Vagina (tissue), 2 donors: ENCODE results near the gene S1PR3. TPM values are rescaled to one million over a fixed set of nuclear protein-coding genes. Genes with fewer than 3 reads are reported as not detected.

Source experiments
- DNase-seq, 2 donors: peaks; one replicate each; pipeline ENCODE4 v3.0.0-alpha.2; 2017; ENCODE audit errors: extremely low spot score in 2 of 2
- H3K27ac ChIP-seq: fragments of 200-600 bp; sonication (generic); one replicate; pipeline ENCODE4 v1.5.1; 2019
- H3K27me3 ChIP-seq: fragments of 200-600 bp; sonication (generic); one replicate; pipeline ENCODE4 v1.5.1; 2019
- H3K36me3 ChIP-seq, 2 donors: fragments of 200-600 bp; sonication (generic); one replicate each; pipeline ENCODE4 v1.5.1; 2017 to 2019
- H3K4me1 ChIP-seq: fragments of 200-600 bp; sonication (generic); one replicate; pipeline ENCODE4 v1.5.1; 2019
- H3K4me3 ChIP-seq, 2 donors: fragments of 200-600 bp; sonication (generic); 1 replicate in 1 of 2; 2 replicates in 1 of 2; pipeline ENCODE4 v1.5.1; 2016 to 2019
- H3K9me3 ChIP-seq: fragments of 200-600 bp; sonication (generic); one replicate; pipeline ENCODE4 v1.5.1; 2019
- CTCF ChIP-seq, 3 experiments: fragments of 450-650 bp in 2 of 3; fragments of 200-600 bp in 1 of 3; sonication (generic) in 1 of 3; IDR thresholded peaks; one replicate each; pipeline ENCODE4 v1.5.1; 2017 to 2019; ENCODE audit warnings: antibody characterized with exemption in 3 of 3, mild to moderate bottlenecking in 2 of 3, moderate library complexity in 2 of 3
- POLR2A ChIP-seq, 2 donors: fragments of 450-650 bp; IDR thresholded peaks; one replicate each; pipeline ENCODE4 v1.6.1; 2017; ENCODE audit warnings: antibody characterized with exemption in 2 of 2, mild to moderate bottlenecking in 2 of 2, moderate library complexity in 2 of 2
- POLR2AphosphoS5 ChIP-seq, 2 donors: sonication (generic); formaldehyde crosslinking; IDR thresholded peaks; one replicate each; pipeline ENCODE4 v1.9.0; 2017; ENCODE audit warnings: antibody characterized with exemption in 2 of 2, mild to moderate bottlenecking in 2 of 2, low read depth in 1 of 2; ENCODE audit not compliant: insufficient read depth in 1 of 2
- intact Hi-C: fragments of 100-400 bp; cut with DNase I; formaldehyde crosslinking; loops from one replicate; pipeline ENCODE4 v1.15.1; 2023
- total RNA-seq: library from RNA; depleted of rRNA; stranded (reverse); fragments of >200 nt; gene quantifications from one replicate; pipeline ENCODE4 v1.2.3, GENCODE V29; 2016

The S1PR3 gene
- total RNA-seq, 1 donor from 2014 or later, result 39.3 TPM

GRCh38 chr9:89011683-89012082 lies 20.4 kb downstream of the S1PR3 start:
- peak in 1 of 2 donors; percentile 20 for DNase-seq

GRCh38 chr9:89012294-89013042 lies 21.2 kb downstream of the S1PR3 start:
- peak in 1 of 2 donors; percentile 58 for DNase-seq
- Histone ChIP-seq H3K9me3 (no peaks in the 10 kb centered on the region), H3K27me3 (no peaks in the 10 kb centered on the region), H3K36me3 (peaks cover 0 to 6% of the 10 kb centered on the region in 2 donors), H3K4me3 (no peak overlapping the region), H3K27ac (no peak overlapping the region), H3K4me1 (no peaks in the 10 kb centered on the region)
- TF ChIP-seq CTCF (IDR thresholded peaks at IDR 0.05) (no peak), POLR2AphosphoS5 (IDR thresholded peaks at IDR 0.05; ENCODE audit: insufficient read depth in 1 of 2, low read depth in 1 of 2) (no peak), POLR2A (IDR thresholded peaks at IDR 0.05) (no peak)
- intact Hi-C loops, result no loop called here

More at GRCh38 chr9:89011683-89012082, 20.4 kb downstream of the S1PR3 start:
- Histone ChIP-seq H3K27ac (no peak overlapping the region), H3K9me3 (no peaks in the 10 kb centered on the region), H3K27me3 (no peaks in the 10 kb centered on the region), H3K4me1 (no peaks in the 10 kb centered on the region), H3K36me3 (peaks cover 0 to 6% of the 10 kb centered on the region in 2 donors), H3K4me3 (no peak overlapping the region)
- TF ChIP-seq POLR2A (IDR thresholded peaks at IDR 0.05) (no peak), POLR2AphosphoS5 (IDR thresholded peaks at IDR 0.05; ENCODE audit: insufficient read depth in 1 of 2, low read depth in 1 of 2) (no peak), CTCF (IDR thresholded peaks at IDR 0.05) (no peak)
- intact Hi-C loops, result no loop called here

GRCh38 chr9:89013660-89014059 lies 22.4 kb downstream of the S1PR3 start:
- no peak overlapping the region for H3K4me3 ChIP-seq
- DNase-seq, result peak in 1 of 2 donors; percentile 60

GRCh38 chr9:89014153-89014552 lies 22.9 kb downstream of the S1PR3 start:
- H3K27ac ChIP-seq, result no peak overlapping the region
- DNase-seq, result no peak
- intact Hi-C loops, result no loop called here
- TF ChIP-seq POLR2AphosphoS5 (IDR thresholded peaks at IDR 0.05; ENCODE audit: insufficient read depth in 1 of 2, low read depth in 1 of 2) (no peak), POLR2A (IDR thresholded peaks at IDR 0.05) (no peak), CTCF (IDR thresholded peaks at IDR 0.05) (no peak)
- H3K9me3 ChIP-seq, result no peaks in the 10 kb centered on the region
- H3K27me3 ChIP-seq, result no peaks in the 10 kb centered on the region
- no peak overlapping the region for H3K4me3 ChIP-seq
- H3K4me1 ChIP-seq, result no peaks in the 10 kb centered on the region
- H3K36me3 ChIP-seq, result peaks cover 0 to 6% of the 10 kb centered on the region in 2 donors

More at GRCh38 chr9:89013660-89014059, 22.4 kb downstream of the S1PR3 start:
- H3K27ac ChIP-seq, result no peak overlapping the region
- intact Hi-C loops, result no loop called here
- H3K9me3 ChIP-seq, result no peaks in the 10 kb centered on the region
- H3K36me3 ChIP-seq, result peaks cover 0 to 6% of the 10 kb centered on the region in 2 donors
- TF ChIP-seq POLR2A (IDR thresholded peaks at IDR 0.05) (no peak), CTCF (IDR thresholded peaks at IDR 0.05) (no peak), POLR2AphosphoS5 (IDR thresholded peaks at IDR 0.05; ENCODE audit: insufficient read depth in 1 of 2, low read depth in 1 of 2) (no peak)
- H3K27me3 ChIP-seq, result no peaks in the 10 kb centered on the region
- H3K4me1 ChIP-seq, result no peaks in the 10 kb centered on the region

- no peaks in the 10 kb centered on the region for H3K27me3 ChIP-seq
Observed at GRCh38 chr9:89015336-89015735, 24.1 kb downstream of the S1PR3 start.

More at GRCh38 chr9:89015336-89015735, 24.1 kb downstream of the S1PR3 start:
- Histone ChIP-seq H3K4me1 (no peaks in the 10 kb centered on the region), H3K36me3 (peaks cover 0 to 6% of the 10 kb centered on the region in 2 donors), H3K27ac (no peak overlapping the region), H3K4me3 (no peak overlapping the region), H3K9me3 (no peaks in the 10 kb centered on the region)
- TF ChIP-seq POLR2AphosphoS5 (IDR thresholded peaks at IDR 0.05; ENCODE audit: insufficient read depth in 1 of 2, low read depth in 1 of 2), result no peak
- TF ChIP-seq CTCF (IDR thresholded peaks at IDR 0.05), result no peak
- no peak for TF ChIP-seq POLR2A (IDR thresholded peaks at IDR 0.05)
- intact Hi-C loops, result no loop called here
- DNase-seq, result peak in 1 of 2 donors; percentile 44
